Suprapubic skin (tissue), 4 donors: Measurements from ENCODE around the gene DCXR.

Source experiments
- CTCF ChIP-seq, 2 donors: fragments of 200-600 bp in 1 of 2; fragments of 450-650 bp in 1 of 2; sonication (generic) in 1 of 2; IDR thresholded peaks; one replicate each; pipeline ENCODE4 v1.5.1; 2016 to 2019; ENCODE audit warnings: antibody characterized with exemption in 2 of 2, mild to moderate bottlenecking in 1 of 2, moderate library complexity in 1 of 2
- EP300 ChIP-seq: sonication (generic); formaldehyde crosslinking; IDR thresholded peaks from one replicate; pipeline ENCODE4 v1.6.1; 2017; ENCODE audit warnings: antibody characterized with exemption
- POLR2A ChIP-seq, 2 donors: fragments of 450-650 bp; IDR thresholded peaks; one replicate each; pipeline ENCODE4 v1.6.1; 2017; ENCODE audit warnings: antibody characterized with exemption in 2 of 2, mild to moderate bottlenecking in 2 of 2, moderate library complexity in 2 of 2
- POLR2AphosphoS5 ChIP-seq, 3 donors: sonication (generic); formaldehyde crosslinking; IDR thresholded peaks; one replicate each; pipeline ENCODE4 v1.6.1; 2017; ENCODE audit warnings: antibody characterized with exemption in 3 of 3

- TF ChIP-seq CTCF (IDR thresholded peaks at IDR 0.05) (no peak), POLR2A (IDR thresholded peaks at IDR 0.05) (no peak), POLR2AphosphoS5 (IDR thresholded peaks at IDR 0.05) (no peak), EP300 (no peak)
Measured at GRCh38 chr17:82021900-82022309, 15.6 kb downstream of the DCXR start.
